SW480 (cell line): ENCODE measurements around the gene THOC6.
"Not testable (repeated sequence)": the region's sequence is repeated elsewhere in the genome, so short reads cannot be mapped to it uniquely, and the experiment has no call there.

Source experiments
- DNase-seq: peaks from one replicate; pipeline ENCODE4 v3.0.0-alpha.2; 2016; ENCODE audit warnings: low spot score

THOC6 gene

DNA sequence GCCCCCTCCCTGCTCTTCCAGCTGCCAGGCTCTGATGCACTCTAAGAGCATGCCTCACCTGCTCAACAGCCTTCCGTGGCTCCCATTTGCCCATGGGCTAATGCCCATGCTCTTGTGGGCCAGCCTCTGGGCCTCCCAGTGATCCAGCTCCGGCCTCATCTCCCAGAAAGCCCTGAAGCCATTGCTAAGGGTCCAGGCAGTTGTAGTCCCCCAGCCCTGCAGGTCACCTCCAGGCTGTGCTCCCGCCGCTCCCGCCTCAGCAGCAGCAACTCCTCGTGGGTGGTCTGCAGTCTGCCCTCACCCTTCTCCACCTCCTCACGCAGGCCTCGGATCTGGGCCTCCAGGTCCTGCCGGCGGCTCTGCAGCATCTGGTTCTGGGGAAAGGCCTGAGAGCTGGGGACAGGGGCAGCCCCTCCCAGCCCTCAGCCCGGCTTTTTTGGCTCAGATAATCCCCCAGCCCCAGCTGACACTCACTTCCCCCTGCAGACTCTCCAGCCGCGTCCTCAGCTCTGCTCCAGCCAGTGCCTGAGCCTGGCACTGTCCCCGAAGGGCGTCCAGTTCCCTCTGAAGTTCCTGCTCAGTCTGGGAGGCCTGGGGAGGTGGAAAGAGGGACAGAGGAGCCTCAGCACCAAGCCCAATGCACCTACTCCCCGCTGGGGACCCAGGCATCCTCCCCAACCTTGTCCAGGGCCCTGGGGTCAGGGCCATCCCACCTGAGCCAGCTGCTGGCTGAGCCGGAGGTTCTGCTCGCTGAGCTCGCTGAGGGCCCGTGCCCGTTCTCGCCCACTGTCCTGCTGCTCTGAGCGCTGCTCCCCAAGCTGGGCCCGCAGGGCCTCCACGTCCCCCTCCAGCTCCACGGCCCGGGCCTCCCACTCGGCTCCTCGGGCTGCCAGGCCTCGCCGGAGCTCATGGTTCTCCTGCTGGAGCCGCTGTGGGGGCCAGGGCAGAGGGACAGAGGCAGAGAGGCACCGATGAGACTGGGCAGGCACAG, 6.7 kb downstream of the THOC6 start:
- DNase-seq = no peak

DNA sequence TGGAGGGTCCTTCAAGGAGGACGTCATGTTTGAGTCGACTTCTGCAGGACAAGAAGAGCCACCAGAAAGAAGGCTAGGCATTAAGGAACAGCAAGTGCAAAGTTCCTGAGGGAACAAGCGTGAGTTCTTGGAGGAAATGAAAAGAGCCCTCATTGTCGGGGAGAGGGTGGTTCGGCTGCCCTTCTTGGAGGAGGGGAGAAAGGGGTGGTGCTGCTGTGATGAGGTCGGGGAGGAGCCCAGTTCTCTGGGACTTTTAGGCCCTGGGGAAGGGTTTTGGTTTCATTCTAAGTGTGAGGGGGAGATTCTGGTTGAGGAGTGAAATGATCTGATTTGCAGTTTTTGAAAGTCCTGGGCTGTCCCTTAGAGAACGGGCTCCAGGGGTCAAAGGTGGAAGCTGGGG, 8.8 kb downstream of the THOC6 start:
- no peak for DNase-seq

DNA sequence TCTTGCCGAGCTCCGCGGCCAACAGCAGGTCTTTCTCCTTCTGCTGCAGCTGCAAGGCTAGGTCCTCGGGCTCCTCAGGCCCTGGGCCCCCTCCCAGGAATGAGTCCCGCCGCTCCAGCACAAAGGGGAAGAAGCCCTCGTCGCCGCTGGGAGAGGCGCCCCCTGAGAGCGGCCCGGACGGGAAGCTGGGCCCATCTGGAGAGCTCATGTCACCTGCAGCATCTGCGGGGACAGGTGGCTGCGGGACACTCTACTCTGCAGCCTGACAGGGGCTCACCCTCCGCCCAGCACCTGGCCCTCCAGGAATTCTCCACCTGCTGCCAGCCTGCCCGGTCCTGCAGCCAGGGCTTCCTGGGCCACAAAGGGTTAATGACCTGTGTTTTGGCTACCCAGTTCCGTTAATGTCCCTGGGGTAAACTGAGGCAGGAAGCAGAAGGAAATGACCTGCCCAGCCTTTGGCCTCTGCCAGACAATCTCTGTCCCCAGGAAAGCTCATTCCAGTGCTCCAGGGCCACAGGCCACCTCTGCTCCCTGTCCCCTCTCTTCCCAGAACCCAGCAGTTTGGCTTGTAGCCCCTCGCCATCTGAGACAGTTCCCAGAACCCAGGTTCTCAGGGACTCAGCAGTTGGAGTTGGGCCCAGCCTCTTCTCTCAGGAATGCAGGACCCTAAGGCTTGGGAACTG, 11.6 kb downstream of the THOC6 start:
- DNase-seq = no peak

DNA sequence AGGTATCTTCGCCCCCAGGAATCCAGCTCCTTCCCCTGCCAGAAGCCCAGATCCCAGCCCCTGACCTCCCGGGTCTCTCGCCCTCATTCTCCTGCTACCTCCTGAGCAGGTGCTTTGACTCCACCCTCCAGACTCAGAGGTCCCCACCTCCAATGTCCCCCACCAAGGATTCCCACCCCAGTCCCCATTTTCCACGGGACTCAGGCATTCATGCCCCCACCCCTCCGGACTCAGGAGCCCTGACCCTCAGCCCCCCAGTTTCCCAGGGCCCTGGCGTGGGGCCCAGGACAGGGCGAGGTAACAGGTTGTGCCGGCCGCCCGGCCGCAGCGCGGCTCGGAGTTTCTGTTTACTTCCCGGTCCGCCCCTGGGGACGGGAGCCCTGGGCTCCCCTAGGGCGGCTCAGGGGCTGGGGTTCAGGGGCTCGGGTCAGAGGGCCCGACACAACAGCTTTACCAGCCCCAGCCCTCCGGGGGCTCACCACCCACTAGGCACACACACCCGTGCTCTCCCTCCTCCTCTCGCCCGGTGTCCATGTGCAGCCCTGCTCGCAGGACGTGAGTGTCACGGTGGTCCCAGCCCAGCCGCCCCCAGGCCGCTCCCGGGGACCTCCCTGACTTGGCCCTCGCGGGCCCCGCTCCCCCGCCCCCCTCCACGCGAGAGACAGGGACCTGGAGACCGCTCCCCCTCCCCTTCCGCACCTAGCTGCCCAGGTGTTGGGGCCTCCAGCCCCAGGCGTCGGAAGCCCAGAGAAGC, 12.3 kb downstream of the THOC6 start:
- DNase-seq = no peak

DNA sequence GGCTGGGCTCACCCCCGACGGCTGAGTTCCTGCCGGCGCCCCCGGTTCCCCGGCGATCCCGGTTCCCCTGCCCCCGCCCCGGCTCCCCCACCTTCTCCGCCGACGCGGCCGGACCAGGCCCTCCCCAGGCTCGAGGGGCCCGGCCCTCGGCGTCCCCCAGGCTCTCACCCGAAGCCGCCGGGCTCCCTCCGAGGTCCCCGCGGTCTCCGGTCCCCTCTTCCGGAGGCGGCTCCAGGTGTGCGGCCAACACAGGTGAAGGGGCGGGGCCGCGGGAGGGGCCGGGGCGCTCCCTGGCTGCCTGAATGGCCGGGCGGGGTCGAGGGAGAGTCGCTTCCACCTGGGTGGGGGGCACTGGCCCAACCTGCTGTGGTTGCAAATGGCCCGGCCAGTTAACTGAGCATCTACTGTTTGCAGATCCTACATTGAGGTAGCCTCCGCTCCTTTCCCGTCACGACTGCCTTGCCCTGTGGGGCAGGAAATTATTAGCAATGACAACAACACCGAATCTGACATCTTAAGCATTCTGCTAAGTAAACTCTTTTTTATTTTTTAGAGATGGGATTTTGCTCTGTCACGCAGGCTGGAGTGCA, 13.0 kb downstream of the THOC6 start, which contains the start of gene BICDL2:
Gene BICDL2 (minus strand): TSS at position 219 of the 590 bp plus-strand sequence. CDS start 1,448 bp downstream, outside the sequence.
- DNase-seq = no peak

DNA sequence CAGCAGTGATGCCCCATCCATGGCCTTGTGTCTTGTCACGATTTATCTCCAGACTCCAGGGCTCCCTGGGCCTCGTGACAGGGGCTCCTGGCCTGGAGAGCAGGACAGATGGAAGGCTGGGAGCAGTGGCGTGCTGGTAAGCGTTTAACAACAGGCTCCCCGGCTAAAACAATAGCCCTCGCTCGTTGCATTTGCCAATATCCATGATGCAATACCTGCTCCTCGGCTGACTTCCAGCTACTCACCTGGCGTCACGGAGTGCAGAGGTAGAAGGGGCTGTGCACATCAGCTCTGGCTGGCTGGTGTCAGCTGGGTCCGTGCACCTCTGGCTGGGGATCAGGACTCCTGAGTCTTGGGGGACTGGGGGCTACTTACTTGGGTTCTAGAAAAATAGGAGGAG, 14.4 kb downstream of the THOC6 start:
- no peak for DNase-seq

DNA sequence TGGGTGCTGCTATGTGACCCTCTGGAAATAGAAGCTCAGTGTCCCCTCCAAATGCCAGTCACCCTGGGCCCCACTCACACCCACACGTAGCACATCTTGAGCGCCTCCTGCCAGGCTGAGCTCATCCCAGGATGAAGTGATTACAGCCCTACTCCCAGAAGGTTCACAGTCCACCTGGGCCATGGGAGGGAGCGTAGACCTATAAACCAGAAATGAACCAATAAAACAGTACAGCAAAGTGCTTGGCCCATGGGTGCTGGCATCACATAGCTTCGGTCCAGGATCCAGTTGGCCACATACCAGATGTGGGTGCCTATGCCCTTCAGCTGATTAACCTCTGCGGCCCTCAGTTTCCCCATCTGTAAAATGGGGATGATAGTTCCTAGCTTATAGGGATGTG, 15.1 kb downstream of the THOC6 start:
- no peak for DNase-seq

DNA sequence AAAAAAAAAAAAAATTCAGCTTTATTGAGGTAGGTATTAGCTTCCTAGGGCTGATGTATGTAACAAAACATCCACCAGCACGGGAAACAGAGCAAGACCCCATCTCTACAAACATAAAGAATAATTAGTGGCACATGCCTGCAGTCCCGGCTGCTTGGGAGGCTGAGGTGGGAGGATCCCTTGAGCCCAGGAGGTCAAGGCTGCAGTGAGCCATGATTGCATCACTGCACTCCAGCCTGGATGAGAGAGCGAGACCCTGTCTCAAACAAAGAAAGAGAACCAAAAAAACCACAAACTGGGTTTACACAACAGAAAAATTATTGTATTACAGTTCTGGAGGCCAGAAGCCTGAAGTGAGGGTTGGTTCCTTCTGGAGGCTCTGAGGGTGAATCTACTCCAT, 18.5 kb downstream of the THOC6 start:
- DNase-seq = no peak

DNA sequence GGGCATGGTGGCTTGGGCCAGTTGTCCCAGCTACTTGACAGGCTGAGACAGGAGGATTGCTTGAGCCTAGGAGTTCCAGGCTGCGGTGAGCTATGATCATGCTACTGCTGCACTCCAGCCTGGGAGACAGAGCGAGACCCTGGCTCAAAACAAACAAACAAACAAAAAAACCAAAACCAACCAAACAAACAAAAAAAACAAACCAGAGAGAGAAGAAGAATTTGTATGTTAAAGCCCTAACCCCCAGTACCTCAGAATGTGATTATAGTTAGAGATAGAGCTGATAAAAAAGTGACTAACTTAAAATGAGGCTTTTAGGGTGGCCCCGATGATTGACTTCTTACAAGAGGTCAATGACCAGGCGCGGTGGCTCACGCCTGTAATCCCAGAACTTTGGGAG, 20.9 kb downstream of the THOC6 start:
- DNase-seq = no peak

DNA sequence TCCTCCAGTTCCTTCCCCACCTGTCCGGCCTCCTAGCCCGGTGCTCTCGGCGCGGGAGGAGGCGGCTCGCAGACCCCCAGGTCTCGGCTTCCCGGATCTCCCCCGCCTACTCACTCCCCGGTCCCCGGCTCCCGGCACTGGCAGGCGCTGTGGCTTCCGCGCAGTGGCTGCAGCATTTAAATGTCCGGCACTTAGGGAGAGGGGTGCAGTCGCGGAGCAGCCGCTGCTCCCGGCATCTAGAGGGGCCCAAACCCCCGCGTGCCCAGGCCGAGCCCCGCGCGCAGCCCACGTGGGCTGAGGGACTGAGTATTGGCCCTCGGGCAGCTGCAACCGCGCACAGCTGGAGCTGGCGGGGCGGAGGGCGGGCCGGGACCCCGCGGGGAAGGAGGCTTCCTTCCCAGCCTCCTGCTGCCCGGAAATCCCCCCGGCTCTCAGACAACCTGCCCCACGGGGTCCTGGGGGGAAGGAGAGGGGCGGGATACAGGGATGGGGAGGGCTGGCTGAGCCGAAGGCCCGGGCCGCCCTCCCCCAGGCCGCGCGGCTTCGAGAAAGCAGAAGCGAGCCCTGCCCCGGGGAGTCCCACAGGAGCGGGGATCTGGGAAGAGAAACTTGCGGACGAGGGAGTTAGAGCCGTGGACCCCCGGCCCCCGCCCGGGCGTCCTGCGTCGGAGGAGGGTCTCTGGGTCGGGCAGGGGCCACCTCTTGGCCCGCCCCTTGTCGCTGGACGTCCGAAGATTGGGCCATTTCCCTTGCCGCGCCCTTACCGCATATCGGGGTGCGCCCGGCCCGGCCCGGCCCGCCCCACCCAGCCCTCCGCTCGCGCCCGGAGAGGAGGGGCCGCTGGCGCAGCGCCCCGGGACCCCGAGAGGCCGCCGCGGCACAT, 22.2 kb downstream of the THOC6 start, which contains the start of gene MMP25:
Gene MMP25 (plus strand): TSS at position 804 of the 883 bp plus-strand sequence. CDS start 357 bp downstream, outside the sequence.
- DNase-seq = no peak

DNA sequence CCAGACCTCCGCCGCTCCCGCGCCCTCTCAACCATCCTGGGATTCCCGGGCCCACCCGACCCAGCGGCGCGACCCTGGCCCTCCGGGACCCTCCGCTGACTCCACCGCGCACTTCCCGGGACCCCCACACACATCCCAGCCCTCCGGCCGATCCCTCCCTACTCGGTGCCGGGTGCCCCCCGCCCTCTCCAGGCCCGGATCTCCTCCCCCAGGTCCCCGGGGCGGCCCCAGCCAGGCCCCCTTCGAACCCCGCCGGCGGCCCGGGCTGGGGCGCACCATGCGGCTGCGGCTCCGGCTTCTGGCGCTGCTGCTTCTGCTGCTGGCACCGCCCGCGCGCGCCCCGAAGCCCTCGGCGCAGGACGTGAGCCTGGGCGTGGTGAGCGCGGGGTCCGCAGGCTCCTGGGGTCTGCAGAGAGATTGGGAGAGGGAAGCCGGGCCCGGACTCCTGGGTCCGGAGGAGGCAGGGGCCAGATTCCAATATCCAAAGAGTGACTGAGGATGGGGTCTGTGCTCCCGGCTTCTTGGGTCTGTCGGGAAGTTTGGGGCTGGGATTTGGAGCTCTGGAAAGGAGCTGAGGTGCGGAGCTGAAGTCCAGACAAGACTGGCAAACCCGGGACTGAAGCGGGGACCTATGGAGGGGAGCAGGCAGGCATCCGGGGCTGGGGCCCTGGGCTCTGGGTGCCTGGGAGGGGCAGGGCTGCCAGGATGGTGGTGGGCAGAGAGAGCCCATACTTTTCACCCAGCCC, 23.0 kb downstream of the THOC6 start:
- no peak for DNase-seq

DNA sequence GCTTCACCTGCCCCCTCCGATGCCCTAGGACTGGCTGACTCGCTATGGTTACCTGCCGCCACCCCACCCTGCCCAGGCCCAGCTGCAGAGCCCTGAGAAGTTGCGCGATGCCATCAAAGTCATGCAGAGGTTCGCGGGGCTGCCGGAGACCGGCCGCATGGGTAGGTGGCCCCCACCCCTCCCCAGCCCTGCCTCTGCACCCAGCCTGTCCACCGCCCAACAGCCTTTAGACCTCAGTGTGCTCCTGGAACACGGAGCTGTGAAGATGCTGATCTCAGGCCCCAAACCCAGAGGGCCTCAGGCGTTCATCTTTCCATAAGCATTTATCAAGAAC, 23.5 kb downstream of the THOC6 start:
- DNase-seq = no peak

DNA sequence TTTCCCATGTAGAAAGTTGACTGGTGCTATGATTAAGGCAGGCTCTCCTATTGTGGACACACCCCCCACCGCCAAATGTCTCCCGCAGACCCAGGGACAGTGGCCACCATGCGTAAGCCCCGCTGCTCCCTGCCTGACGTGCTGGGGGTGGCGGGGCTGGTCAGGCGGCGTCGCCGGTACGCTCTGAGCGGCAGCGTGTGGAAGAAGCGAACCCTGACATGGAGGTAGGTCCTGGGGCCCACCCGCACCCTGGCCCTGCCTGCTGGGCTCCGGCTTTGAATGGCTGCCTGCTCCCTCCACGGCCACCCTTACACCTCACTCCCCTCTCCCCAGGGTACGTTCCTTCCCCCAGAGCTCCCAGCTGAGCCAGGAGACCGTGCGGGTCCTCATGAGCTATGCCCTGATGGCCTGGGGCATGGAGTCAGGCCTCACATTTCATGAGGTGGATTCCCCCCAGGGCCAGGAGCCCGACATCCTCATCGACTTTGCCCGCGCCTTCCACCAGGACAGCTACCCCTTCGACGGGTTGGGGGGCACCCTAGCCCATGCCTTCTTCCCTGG, 26.2 kb downstream of the THOC6 start:
- DNase-seq = no peak

DNA sequence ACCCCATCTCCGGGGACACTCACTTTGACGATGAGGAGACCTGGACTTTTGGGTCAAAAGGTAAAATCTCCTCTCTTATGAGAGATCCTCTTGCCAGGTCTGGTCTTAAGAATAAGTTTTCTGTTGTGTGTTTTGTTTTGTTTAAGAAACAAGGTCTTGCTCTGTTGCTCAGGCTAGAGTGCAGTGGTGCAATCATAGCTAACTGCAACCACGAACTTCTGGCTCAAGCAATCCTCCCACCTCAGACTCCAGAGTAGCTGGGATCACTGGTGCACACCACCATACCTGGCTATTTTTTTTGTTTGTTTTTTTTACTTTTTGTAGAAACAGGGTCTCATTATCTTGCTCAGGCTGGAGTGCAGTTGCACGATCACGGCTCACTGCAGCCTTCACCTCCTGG, 26.7 kb downstream of the THOC6 start:
- no peak for DNase-seq

DNA sequence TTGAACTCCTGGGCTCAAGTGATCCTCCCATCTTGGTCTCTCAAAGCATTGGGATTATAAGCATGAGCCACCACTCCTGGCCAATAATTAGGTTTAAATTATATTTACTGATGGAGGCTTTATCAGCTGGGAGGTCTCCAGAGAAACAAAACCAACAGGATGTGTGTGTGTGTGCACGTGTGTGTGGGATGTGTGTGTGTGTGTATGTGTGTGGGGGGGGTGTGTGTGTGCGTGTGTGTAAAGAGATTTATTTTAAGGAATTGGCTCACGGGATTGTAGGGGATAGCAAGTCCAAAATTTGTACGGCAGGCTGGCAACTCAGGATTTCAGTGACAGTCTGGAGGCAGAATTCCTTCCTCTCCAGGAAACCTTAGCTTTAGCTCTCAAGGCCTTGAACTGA, 27.2 kb downstream of the THOC6 start:
- no peak for DNase-seq

DNA sequence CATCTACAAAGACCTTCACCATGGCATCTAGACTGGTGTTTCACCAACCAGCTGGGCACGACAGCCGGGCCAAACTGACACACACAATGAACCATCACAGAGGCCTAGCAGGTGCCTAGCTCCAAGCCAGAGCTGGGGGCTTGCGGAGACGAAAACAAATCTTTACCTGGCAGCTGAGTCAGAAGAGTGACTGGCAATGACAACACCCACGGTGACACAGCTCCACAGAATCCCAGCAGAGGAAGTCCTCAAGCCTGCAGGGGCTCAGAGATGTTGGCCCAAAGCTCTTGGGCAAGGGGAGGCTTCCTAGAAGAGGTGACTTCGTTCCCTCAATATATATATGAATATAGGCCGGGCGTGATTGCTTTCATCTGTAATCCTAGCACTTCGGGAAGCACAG, 27.7 kb downstream of the THOC6 start:
- no peak for DNase-seq

DNA sequence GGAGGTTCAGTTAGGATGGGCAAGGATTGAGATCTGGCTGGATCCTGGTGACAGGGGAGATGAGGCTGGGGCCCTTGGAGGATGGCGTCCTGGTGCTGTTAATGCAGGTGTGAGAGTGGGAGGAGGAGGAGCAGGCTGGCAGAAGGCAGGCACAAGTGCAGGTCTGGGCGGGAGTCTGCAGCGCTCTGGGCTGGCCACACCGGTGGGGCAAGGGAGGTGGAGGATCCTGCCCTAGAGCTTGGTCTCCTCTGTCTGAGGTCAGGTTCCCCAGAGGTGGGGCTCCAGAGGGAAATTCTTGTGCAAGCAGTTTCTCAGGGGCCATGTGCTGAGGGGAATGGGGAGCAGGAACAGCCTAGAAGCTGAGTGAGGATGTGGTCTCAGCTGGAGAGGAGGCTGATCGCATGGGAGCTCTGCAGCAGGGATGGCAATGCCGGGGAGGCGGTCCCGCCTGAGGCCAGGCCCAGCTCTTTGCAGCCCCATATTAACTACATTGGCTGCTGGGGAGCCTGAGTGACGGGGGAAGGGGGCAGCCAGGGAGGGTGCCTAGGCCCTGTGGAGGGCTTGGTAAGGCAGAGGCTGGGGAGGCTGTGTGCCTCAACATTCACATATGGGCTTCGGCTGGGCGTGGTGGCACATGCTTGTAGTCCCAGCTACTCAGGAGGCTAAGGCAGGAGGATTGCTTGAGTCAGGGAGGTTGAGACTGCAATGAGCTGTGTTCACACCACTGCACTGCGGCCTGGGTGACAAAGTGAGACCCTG, 28.9 kb downstream of the THOC6 start:
- not testable (repeated sequence) for DNase-seq

DNA sequence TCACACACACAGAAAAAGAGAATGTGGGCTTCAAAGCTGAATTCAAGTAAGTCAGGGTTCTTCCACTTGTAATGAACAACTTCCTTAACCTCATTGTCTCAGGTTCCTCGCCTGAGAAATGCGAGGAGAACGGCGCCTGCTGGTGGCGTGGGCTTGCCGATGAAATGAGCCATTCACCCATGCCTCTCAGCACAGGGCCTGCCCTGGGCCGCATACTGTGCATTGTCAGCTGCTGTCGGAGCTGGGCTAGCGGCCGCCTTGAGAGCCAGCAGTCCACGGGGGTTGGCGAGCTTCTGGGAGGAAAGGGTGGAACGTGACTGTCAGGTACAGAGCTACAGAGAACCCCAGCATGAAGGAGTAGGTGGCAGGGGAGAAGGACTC, 29.5 kb downstream of the THOC6 start:
- DNase-seq = not testable (repeated sequence)
